Measurements from ENCODE around the gene HSF5.
A peak's percentile ranks its signal among the peaks of the same experiment; 100 is the strongest.

HSF5 gene, protein sequence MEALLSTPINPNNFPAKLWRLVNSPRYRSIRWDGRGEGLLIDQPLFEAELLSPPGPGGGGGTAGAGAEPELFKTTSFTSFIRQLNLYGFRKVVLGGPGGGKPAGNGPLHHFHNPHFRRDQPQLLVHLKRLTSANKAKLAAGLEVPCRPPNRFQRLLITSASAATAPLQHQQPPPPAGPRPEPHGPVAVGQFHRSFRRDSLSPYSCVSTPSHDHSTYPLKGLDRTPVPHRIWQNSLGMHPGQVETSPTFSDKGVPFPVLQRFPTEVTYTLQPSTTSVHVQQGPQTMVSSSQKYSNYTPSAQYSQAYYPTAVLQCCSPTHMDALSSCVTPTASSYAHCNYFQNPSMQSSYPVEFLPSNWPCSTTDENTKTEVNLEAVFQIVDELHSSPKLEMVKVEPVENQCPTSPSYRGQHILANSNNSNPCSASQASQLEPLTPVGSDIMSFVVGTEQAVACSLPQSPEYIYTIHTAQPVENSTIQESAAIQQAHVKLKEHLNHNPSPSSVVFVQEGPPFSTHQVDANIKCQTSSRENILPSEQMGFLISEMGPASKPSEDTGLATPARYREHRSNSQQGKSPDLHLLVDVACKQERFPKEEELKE

DNA sequence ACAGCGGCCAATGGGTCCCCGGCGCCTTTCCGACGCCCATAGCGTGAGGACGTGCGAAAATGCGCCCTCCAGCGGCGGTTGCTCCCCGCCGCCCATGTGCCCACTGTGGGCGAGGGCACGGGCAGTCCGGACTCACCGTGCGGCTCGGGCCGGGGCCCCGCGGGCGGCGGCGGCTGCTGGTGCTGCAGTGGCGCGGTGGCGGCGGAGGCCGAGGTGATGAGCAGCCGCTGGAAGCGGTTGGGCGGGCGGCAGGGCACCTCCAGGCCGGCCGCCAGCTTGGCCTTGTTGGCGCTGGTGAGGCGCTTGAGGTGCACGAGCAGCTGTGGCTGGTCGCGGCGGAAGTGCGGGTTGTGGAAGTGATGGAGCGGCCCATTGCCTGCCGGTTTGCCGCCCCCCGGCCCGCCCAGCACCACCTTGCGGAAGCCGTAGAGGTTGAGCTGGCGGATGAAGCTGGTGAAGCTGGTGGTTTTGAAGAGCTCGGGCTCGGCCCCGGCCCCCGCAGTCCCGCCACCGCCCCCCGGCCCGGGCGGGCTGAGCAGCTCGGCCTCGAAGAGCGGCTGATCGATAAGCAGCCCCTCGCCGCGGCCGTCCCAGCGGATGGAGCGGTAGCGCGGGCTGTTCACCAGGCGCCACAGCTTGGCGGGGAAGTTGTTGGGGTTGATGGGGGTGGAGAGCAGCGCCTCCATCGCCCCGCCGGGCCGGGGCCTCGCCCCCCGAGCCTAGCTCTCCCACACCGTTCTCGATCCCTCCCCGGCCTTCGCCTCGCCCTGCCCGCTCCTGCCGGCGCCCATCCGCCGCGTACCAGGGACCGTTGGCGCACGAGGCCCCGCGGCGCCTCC, at the start of gene HSF5:
Gene HSF5, minus strand, starts transcription at position 820 of the 839 bp plus-strand sequence. Its CDS starts 134 bp downstream, at position 686.
- peak; percentile 80 for DNase-seq (ENCODE audit: low spot score)

DNA sequence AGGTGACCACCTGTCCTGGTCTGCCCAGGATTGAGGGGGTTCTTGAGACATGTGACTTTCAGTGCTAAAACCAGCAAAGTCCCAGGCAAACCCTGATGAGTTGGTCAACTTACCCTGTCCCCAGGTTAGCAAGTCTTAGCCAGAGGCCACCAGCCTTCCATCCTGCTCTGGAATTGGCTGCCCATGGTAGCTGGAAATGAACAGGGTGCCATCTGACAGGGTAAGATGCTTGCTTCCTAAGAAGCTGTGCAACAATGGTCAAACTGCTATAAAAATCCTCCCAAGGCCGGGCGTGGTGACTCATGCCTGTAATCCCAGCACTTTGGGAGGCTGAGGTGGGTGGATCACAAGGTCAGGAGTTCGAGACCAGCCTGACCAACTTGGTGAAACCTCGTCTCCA, 49.1 kb upstream of the HSF5 start:
- DNase-seq (ENCODE audit: low spot score) = no peak

DNA sequence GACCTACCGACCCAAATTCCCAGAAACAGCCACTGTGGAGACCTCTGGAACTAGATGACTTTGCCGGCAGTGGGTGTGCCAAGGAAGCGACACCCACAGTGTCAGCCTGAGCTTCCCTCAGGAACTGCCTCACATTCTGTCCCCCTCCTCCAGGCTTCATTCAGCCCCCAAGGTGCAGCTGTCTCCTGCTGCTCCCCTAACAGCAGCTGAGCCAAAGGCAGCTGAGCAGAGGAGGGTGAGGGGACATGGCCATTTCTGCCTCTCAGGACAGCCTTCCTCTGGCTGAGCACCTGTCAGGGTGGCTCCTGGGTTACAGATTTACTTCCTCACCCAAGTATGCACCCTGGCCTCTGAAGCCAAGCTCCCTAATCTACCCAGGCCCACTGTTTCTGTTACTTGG, 48.3 kb upstream of the HSF5 start:
- no peak for DNase-seq (ENCODE audit: low spot score)

DNA sequence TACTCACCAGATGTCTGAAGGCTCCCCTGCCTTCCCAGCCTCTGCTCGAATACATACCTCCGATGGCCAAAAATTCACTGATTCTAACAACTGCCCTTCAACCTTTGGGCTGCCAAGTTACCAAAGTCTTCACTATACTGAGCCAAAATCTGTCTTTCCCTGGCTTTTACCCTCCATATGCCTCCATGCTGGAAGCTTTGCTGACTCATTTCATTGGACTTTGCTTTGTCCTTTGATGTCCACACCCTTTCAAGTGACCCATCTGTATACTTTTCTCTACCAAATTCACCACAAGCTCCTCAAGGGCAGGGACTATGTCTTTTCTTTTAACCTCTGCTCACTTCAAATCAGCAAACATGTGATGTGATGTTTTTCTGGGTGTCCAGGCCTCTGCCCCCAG, 47.2 kb upstream of the HSF5 start:
- no peak for DNase-seq (ENCODE audit: low spot score)

DNA sequence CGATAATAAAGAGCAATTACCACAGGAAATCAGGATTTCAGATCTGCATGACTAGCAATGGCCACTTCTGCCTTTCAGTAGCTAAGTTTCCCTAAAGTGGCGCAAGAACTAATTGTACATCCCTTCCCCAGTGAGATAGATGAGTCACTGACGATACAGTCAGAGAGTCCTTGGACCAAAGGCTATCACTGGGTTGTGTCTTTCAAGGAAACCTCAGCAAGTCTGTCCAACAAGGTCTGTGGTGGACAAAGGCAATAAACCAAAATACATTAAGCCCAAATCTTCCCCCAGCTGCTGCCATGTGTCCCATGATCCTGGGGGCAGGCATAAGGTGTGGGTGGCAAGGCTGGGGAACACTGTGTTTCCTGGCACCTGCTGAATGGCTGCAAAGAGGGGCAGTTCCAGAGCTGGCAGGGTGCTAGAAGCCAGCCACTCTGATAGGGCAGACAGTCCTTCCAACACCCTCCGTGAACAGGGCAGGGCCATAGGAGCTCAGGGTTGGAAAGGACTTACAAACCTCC, 46.8 kb upstream of the HSF5 start:
- no peak for DNase-seq (ENCODE audit: low spot score)

DNA sequence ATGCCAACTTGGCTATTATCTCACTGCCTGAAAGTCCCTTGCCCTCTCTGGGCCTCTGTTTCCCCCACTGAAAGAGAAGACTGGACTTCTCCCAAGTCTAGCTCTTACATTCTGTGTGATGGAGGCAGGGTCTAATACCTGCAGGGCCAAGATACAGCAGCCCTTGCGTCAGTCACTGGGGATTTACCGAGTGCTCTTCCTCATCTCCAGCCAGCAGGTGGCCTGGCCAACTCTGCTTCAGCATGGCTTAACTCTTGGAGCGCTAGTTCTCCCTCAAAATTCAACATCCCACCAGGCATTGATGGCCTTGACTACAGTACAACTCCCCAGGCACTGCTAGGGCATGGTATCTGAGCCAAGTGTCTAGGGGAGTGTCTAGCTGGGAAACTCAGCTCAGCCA, 46.1 kb upstream of the HSF5 start:
- no peak for DNase-seq (ENCODE audit: low spot score)

DNA sequence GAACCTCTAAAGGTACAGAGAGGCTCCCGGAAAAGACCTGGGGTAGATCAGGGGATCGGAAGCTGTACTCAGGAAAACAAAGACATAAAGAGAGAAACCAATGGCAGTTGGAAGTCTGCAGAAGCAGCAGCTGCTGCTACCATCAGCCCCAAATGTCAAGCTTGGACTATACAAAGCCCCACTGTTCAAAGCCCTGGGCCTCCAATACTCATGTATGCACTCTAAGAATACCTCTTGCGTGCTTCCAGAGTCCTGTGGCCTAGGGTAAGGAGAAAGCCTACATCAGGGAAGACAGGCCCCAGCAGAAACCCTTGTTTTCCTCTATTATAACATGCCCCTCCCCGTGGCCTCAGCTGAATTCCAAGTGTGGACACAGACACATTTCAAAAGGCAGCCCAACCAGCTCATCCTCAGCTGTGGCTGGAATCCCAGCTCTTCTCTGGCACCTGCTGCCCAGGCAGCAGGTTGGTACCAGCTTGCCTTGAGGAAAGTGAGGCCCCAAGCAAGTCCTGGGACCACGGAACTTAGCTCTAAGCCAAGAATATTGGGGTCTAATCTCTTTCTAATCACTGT, 45.5 kb upstream of the HSF5 start:
- no peak for DNase-seq (ENCODE audit: low spot score)

DNA sequence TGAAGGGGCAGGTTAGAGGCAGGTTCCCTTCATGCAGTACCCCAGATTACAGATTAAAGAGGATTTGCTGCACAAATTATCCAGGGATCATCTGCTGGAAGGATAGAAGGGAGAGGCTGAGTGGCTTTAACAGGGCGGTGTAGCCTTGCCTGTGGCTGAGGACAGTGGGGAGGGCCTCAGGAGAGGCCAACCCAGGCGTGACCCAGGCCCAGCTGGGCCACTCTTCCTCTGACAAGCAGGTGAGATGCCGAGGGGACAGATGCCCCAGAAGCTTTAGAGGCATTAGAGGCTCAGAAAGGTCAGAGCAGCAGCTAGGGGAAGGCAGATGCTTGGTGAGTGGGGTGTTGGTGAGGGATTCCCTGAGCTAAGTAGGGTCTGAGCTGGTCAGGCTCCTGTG, 44.3 kb upstream of the HSF5 start:
- DNase-seq (ENCODE audit: low spot score) = no peak

DNA sequence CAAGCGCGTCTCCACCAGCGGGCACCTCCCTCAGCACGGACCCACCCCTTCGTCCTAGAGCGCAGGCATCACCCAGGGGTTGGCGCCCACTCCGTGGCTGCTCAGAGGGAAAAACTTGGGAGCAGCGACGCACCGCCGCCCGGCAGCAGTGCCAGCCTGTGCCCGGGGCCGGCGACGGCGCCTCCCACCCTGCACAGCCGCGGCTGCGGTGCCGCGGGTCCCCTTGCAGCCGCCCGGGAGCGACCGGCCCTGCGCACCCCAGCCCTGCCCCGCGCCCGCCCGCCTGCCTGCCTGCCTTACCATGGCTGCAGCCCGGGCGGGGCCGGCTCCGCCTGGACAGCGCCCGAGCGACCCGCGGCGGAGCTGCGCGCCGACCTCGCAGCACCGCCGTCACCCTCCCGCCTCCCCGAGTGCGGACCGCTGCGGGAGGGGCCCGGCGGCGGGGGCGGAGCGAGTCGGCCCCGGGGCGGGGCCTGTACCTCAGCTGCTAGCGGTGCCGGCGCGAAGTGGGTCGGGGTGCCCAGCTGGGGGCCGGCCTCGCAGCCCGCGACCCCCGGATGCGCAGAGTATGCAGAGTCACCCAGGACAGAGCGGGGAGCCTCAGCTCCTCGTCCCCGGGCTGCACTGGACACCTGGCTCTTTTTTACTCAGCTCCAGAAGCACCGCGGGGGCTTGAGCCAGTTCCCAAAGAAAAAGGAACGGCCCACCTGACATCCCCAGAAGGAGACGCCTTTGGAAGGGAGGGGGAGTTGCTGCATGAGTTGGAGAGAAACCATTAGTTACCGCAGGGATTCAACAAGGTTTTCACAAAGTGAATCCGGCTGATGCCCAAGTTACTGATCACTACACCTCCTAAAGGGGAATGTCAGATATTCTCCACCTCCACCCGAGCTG, 43.7 kb upstream of the HSF5 start:
- peak; percentile 78 for DNase-seq (ENCODE audit: low spot score)

DNA sequence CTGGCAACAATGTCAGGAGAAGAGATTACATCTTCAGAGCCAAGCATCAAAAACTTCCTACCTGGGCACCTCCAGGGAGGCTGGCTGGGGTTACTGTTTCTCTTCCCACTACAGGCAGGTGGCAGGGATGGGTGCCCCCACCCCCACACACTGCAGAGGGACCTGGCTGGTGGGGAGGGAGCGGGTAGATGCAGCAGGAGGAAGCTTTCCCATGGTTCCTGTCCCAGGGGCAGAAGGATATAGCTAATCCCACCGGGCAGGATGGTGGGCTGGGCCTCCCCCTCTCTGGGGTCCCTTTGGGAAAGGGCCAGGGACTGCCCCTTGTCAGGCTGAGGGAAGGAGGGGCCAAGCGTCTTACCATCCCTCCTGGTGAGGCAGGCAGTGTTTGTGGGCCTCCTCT, 42.9 kb upstream of the HSF5 start:
- no peak for DNase-seq (ENCODE audit: low spot score)

DNA sequence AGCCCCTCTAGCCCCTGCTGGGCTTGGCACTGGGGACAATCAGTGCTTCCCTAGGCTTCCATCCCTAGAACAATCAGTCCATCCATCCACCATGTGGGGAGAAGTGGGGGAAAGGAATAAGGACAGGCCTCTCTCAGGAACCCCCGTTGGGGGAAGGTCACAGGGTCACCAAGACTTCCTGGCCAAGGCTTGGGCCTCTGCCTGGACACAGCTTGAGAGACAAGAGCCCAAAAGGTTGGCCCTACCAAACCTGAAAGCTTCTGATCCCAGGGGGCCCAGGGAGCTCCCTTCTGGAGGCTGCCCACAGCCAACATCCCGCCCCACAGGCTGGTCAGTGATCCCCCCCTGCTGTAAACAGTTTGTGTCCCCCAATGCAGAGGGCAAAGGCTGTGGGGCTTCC, 42.4 kb upstream of the HSF5 start:
- DNase-seq (ENCODE audit: low spot score) = no peak

DNA sequence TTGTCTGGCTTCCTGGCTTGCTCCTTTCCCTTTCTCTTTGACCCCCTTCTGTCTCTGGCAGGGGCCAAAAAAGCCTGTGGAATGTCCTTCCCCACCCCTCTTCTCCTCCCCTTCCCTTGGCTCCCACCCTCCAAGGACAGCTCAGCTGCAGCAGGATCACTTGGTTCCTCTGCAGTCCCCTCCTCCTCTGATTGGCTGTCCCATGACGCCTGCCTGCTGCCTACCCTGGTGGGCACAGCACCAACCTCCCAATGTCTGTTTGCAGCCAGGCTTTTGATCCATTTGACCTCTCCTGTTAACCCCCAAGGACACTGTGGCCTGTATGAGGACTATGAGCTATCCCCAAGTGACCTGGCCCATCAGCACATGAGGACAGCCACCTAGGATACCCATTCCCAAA, 41.1 kb upstream of the HSF5 start:
- no peak for DNase-seq (ENCODE audit: low spot score)

DNA sequence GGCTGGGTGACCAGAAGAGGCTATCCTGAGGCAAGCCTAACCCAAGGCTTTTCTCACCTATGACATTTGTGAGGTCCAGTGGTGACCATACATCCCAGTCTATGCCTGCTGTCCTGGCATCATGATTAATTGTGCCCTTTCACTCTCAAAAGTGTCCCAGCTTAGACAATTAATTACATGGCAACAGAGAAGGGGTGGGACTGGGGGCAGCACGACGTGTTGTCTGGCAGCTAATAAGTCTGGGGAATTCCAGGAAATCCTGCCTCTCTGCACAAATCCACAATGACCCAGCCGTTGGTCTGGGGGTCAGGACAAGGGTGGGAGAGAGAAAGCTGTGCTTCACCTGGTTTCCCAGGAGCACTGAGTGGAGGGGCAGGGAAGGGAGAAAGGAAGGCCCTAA, 40.2 kb upstream of the HSF5 start:
- no peak for DNase-seq (ENCODE audit: low spot score)

DNA sequence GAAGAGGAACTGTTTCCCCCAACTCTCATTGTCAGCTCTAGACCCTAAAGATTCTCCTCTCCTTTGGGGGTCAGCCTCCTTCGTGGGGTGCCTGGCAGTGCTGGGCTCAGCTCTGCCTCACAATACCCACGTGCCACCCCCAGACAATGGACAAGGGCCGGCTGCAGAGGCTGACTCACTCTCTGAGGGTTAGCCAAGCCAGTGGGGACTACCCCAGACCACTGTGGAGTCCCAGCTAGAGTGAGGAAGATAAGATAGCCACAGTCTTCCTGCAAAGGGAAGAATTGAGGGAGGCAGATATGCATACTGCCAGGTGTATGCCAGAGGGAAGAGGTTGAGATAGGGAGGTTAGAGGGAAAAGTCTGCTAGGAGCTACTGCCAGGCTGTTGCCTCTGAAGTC, 39.7 kb upstream of the HSF5 start:
- no peak for DNase-seq (ENCODE audit: low spot score)

DNA sequence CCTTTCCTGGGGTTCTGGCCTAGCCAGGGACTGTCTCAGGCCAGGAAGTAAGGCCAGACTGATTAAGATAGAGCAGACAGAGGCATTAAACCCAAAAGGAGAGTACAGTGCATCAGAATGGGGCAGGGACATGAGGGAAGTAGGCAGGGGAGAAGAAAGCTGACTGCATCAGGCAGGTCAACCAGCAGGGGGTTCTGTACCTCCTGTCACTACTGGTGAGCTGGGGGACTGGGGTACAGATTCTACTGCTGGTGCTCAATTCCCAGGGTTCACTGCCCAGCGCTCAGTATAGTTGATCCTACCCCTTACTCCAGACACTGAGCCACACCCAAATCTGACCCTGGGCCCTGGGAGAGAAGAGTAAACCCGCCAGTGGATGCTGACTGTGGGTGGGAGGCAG, 39.1 kb upstream of the HSF5 start:
- no peak for DNase-seq (ENCODE audit: low spot score)

DNA sequence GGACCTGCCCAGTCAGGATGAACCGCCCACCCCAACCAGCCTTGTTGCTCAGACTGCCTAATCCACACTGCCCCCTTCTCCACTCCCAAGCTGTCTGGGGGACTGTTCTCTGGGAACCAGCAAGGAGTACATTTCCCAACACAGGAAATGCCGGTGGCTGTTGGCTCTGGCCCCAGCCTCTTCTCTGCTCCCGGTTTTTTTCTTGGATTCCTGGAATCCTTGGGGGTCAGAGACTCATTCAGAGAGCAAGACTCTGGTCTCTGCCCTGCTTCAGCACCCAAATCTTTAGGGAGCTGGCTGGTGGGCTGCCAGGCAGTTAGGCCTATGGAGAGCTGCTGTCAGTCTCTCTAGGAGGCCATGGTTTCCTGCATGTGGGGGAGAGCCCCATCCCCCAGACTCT, 37.0 kb upstream of the HSF5 start:
- DNase-seq (ENCODE audit: low spot score) = no peak

DNA sequence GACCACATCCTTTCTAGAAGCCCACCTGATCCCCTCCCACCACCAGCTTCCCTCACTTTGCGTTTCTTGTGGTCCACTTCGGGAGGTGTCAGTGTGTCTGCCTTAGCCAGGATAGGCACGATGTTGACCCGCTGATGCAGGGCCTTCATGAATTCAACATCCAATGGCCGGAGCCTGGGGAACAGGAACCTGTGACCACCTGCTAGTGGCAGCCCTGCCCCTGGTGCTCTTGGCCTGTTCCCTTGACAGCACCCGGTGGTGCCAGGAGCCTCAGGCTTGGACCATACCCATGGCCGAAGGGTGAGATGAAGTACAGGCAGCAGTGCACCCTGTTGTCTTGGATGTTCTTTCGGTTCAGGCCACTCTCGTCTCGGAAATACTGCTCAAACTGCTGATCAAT, 33.5 kb upstream of the HSF5 start:
- no peak for DNase-seq (ENCODE audit: low spot score)

DNA sequence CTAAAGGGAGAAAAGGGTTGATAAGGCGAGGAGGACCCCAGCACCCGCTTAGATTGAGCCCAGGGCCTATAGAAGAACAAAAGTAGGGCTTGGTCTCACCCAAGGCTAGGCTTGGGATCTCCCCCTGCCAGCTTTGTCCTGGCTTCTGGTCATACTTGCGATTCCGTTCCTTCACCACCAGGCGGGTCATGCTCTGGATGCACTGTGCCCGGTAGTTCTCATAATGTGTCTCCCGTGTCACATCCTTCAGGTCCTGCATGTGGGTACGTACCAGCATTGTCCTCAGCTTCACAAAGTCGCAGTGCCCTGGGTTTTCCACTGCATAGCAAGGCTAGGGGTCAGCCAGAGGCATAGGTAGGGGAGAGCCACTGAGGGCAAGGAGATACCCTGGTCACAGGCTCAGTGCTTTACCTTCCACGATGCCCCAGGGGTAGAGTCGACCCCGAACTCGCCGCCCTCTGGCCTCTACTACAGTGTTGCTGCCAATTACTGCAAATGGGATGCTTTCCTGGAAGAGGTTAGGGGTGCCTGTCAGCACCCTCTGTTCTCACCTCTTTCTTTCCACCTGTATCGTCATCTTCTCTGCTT, 32.7 kb upstream of the HSF5 start:
- DNase-seq (ENCODE audit: low spot score) = no peak

DNA sequence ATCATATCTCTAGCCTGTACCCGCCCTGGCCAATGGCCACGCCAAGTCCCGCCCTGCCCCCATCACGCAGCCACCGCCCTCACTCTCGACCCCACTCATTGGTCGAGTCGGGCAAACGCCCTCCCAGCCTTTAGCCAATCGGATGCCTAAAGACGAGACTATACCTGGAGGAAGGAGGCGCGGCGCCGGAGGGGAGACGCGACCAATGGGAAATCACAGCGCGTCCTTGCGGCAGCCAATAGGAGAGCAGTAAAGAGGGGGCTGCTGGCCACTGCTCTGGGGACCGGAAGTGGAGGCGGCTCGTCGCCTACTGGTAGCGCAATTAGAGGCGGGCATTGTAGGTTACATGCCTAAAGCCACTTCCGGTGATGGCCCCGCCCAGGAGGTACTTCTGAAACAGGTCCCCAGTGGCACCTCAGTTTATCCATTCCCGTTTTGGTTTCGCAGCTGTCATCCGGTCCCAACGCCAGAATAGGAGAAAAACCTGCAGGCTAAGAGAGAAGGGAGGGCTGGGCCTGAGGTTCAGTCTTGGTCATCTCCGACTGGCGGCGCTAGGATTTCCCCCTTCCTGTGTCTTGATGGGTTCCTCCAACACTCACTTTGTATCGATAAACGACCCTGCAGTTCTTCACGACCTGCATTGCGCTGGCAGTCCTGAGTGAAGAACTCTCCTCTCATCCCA, 29.9 kb upstream of the HSF5 start:
- peak; percentile 99 for DNase-seq (ENCODE audit: low spot score)

DNA sequence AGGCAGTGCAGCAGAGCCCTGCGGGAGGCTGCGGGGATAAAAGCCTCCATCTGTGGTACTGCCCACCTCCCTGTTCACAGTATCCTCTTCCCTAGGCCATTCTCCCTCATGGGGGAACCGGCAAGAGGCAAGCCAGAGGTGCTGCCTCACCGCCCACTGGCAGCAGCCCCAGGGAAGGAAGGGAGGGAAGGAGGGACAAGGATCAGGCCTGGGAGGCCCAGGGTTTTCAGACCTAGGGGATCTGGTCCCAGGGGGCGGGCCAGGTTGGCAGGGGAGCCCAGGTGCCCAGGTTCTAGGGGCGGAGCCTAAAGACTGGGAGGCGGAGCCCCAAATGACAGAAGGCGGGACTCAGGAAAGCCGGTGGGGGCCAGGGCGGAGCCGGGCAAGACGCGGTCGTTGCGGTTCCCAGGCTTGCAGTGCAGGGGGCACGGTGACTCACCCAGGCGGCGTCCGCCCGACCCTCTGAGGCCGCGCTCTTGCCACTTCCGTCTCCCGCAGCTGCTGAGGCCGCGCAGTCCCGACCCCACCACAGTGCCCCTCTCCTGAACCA, 29.2 kb upstream of the HSF5 start:
- DNase-seq (ENCODE audit: low spot score) = no peak

All from germinal center (tissue), 1 donor.